ENCODE results near the gene HDAC3.
"Not testable (repeated sequence)": the region's sequence is repeated elsewhere in the genome, so short reads cannot be mapped to it uniquely, and the experiment has no call there.

The HDAC3 gene

GRCh38 chr5:141634720-141635119, 1.9 kb downstream of the HDAC3 start:
- DNase-seq (ENCODE audit: low read depth in 2 of 2) = no peak

GRCh38 chr5:141633871-141634561, 2.6 kb downstream of the HDAC3 start:
- no peak for DNase-seq (ENCODE audit: low read depth in 2 of 2)

- no peak for DNase-seq (ENCODE audit: low read depth in 2 of 2)
These were observed 4.0 kb downstream of the HDAC3 start for GRCh38 chr5:141632650-141633049.

- DNase-seq (ENCODE audit: low read depth in 2 of 2) = no peak
These were observed 6.0 kb downstream of the HDAC3 start for GRCh38 chr5:141630570-141631140.

- no peak for DNase-seq (ENCODE audit: low read depth in 2 of 2)
These were observed 8.4 kb downstream of the HDAC3 start for GRCh38 chr5:141628175-141628788.

GRCh38 chr5:141623611-141624010, 13.0 kb downstream of the HDAC3 start:
- DNase-seq (ENCODE audit: low read depth in 2 of 2) = no peak

- DNase-seq (ENCODE audit: low read depth in 2 of 2) = no peak
These were observed 13.5 kb downstream of the HDAC3 start for GRCh38 chr5:141623186-141623585.

- peak; percentile 97 to 98 for DNase-seq (ENCODE audit: low read depth in 2 of 2)
These were observed 17.7 kb downstream of the HDAC3 start, which contains the start of gene DIAPH1 for GRCh38 chr5:141618804-141619554. Gene DIAPH1 (minus strand): TSS chr5:141619000. CDS start chr5:141618914, 86 bp downstream.

GRCh38 chr5:141618030-141618803, 18.4 kb downstream of the HDAC3 start:
- no peak for DNase-seq (ENCODE audit: low read depth in 2 of 2)

- DNase-seq (ENCODE audit: low read depth in 2 of 2) = no peak
These were observed 19.0 kb downstream of the HDAC3 start for GRCh38 chr5:141617682-141618029.

GRCh38 chr5:141617128-141617527, 19.5 kb downstream of the HDAC3 start:
- DNase-seq (ENCODE audit: low read depth in 2 of 2) = no peak

GRCh38 chr5:141615991-141616720, 20.5 kb downstream of the HDAC3 start:
- DNase-seq (ENCODE audit: low read depth in 2 of 2) = no peak

- DNase-seq (ENCODE audit: low read depth in 2 of 2) = no peak
These were observed 23.3 kb downstream of the HDAC3 start for GRCh38 chr5:141613344-141613743.

GRCh38 chr5:141611289-141611688, 25.4 kb downstream of the HDAC3 start:
- DNase-seq (ENCODE audit: low read depth in 2 of 2) = no peak

- not testable (repeated sequence) for DNase-seq (ENCODE audit: low read depth in 2 of 2)
These were observed 26.7 kb downstream of the HDAC3 start for GRCh38 chr5:141609921-141610320.

GRCh38 chr5:141609044-141609443, 27.6 kb downstream of the HDAC3 start:
- DNase-seq (ENCODE audit: low read depth in 2 of 2) = no peak

GRCh38 chr5:141608557-141608956, 28.1 kb downstream of the HDAC3 start:
- DNase-seq (ENCODE audit: low read depth in 2 of 2) = no peak

GRCh38 chr5:141608046-141608445, 28.6 kb downstream of the HDAC3 start:
- DNase-seq (ENCODE audit: low read depth in 2 of 2) = no peak

- peak; percentile 55 to 56 for DNase-seq (ENCODE audit: low read depth in 2 of 2)
These were observed 30.9 kb downstream of the HDAC3 start for GRCh38 chr5:141605523-141606277.
